Right ventricle myocardium superior (tissue), 1 donor: ENCODE results near the gene AGPAT2. TPM values are rescaled to one million over a fixed set of nuclear protein-coding genes. Genes with fewer than 3 reads are reported as not detected.
A peak's percentile ranks its signal among the peaks of the same experiment; 100 is the strongest.
"Not testable (repeated sequence)": the region's sequence is repeated elsewhere in the genome, so short reads cannot be mapped to it uniquely, and the experiment has no call there.

Experiments
- ATAC-seq: fragments of 200-7000 bp; cut with Tn5 transposase; one replicate; pipeline ENCODE4 v1.9.1; 2020; ENCODE audit warnings: mild to moderate bottlenecking; ENCODE audit not compliant: poor library complexity
- DNase-seq: peaks from one replicate; pipeline ENCODE4 v3.0.0-alpha.2; 2020
- intact Hi-C: fragments of 100-400 bp; cut with DNase I; formaldehyde crosslinking; loops from one replicate; pipeline ENCODE4 v1.11.2; 2022
- total RNA-seq: library from RNA; stranded (reverse); fragmentation: NEBNext Ultra II Directional; extraction: Animal tissue kit (Norgen Biotek cat#: 25700); gene quantifications from one replicate; pipeline ENCODE4 v1.2.1, GENCODE V29; 2021
- donor health status: DM: no; HTN: yes; CAD: no; lungs with severe emphysema.

AGPAT2 gene
- total RNA-seq, 1 donor from 2014 or later, result 48.6 TPM

- peak; percentile 3 for ATAC-seq
- intact Hi-C loops, result no loop called here
- DNase-seq, result no peak
Measured at GRCh38 chr9:136722093-136722968, 35.1 kb upstream of the AGPAT2 start.

GRCh38 chr9:136721339-136722092 lies 34.3 kb upstream of the AGPAT2 start:
- intact Hi-C loops, result no loop called here
- ATAC-seq (peak; percentile 6), DNase-seq (no peak)

GRCh38 chr9:136720898-136721338 lies 33.7 kb upstream of the AGPAT2 start:
- intact Hi-C loops, result no loop called here
- no peak for DNase-seq
- ATAC-seq, result peak; percentile 3

GRCh38 chr9:136720251-136720897 lies 33.1 kb upstream of the AGPAT2 start:
- intact Hi-C loops, result no loop called here
- ATAC-seq, result peak; percentile 22
- DNase-seq, result peak; percentile 72

GRCh38 chr9:136719195-136719880 lies 32.1 kb upstream of the AGPAT2 start:
- intact Hi-C loops, result no loop called here
- ATAC-seq (no peak), DNase-seq (no peak)

- DNase-seq, result no peak
- intact Hi-C loops, result no loop called here
- ATAC-seq, result no peak
Measured at GRCh38 chr9:136718345-136719194, 31.3 kb upstream of the AGPAT2 start.

- ATAC-seq, result no peak
- no peak for DNase-seq
- intact Hi-C loops, result no loop called here
Measured at GRCh38 chr9:136717399-136717798, 30.1 kb upstream of the AGPAT2 start.

GRCh38 chr9:136714893-136715274 lies 27.6 kb upstream of the AGPAT2 start:
- ATAC-seq (no peak), DNase-seq (no peak)
- intact Hi-C loops, result no loop called here

GRCh38 chr9:136714096-136714892 lies 27.0 kb upstream of the AGPAT2 start:
- peak; percentile 23 for ATAC-seq
- DNase-seq, result peak; percentile 78
- intact Hi-C loops, result no loop called here

- intact Hi-C loops, result no loop called here
- ATAC-seq (no peak), DNase-seq (no peak)
Measured at GRCh38 chr9:136713550-136713949, 26.3 kb upstream of the AGPAT2 start.

GRCh38 chr9:136712690-136713544 lies 25.7 kb upstream of the AGPAT2 start:
- ATAC-seq (no peak), DNase-seq (no peak)
- intact Hi-C loops, result no loop called here

GRCh38 chr9:136711751-136712689 lies 24.8 kb upstream of the AGPAT2 start, which contains the start of gene DIPK1B:
TSS of gene DIPK1B (plus strand) at chr9:136712572. CDS start at chr9:136712666, 94 bp downstream.
- ATAC-seq, result peak; percentile 30
- DNase-seq, result no peak
- intact Hi-C loops, result no loop called here

GRCh38 chr9:136711219-136711648 lies 24.0 kb upstream of the AGPAT2 start:
- intact Hi-C loops, ATAC-seq, DNase-seq: not testable (repeated sequence)

GRCh38 chr9:136710543-136710942 lies 23.3 kb upstream of the AGPAT2 start:
- ATAC-seq (no peak), DNase-seq (no peak)
- intact Hi-C loops, result no loop called here

GRCh38 chr9:136709454-136710109 lies 22.3 kb upstream of the AGPAT2 start:
- no peak for ATAC-seq
- intact Hi-C loops, result no loop called here
- DNase-seq, result no peak
